IMR-90 (cell line): ENCODE results near the gene CD300H. TPM values are rescaled to one million over a fixed set of nuclear protein-coding genes. Genes with fewer than 3 reads are reported as not detected.

ENCODE experiments used
- ATAC-seq: fragments of 200-7000 bp; cut with Tn5 transposase; 2 replicates; pipeline ENCODE4 v1.9.1; 2020; ENCODE audit warnings: low read depth, mild to moderate bottlenecking, moderate library complexity
- BruUV-seq: library from RNA; stranded (reverse); fragments of 400-500 nt; replicated peaks from 2 replicates; lab custom pipeline; 2021; lab: Mats Ljungman, UMichigan
- CTCF ChIA-PET: fragments of 300-600 bp; formaldehyde crosslinking; extraction: SDS; loops from one replicate; lab custom pipeline; 2021; ENCODE audit warnings: antibody characterized with exemption; lab: Yijun Ruan, JAX
- POLR2A ChIA-PET: fragments of 300-600 bp; sonication (Branson Sonifier 250); formaldehyde crosslinking; loops from one replicate; lab custom pipeline; 2022; ENCODE audit warnings: antibody characterized with exemption; ENCODE audit not compliant: unreplicated experiment; lab: Charles Lee
- DNase-seq: peaks from one replicate; pipeline ENCODE4 v3.0.0; 2013
- H2AFZ ChIP-seq: replicated peaks from 2 replicates; pipeline ENCODE3; 2013; ENCODE audit warnings: low read length, mild to moderate bottlenecking; ENCODE audit not compliant: poor library complexity
- H2AK5ac ChIP-seq: 2 replicates; pipeline ENCODE4 v1.6.1; 2013; ENCODE audit warnings: low read depth, low read length, inconsistent platforms
- H2AK9ac ChIP-seq: replicated peaks from 2 replicates; pipeline ENCODE3; 2013; ENCODE audit warnings: mild to moderate bottlenecking, low read depth, low read length, moderate library complexity; ENCODE audit not compliant: poor library complexity
- H2BK120ac ChIP-seq: 2 replicates; pipeline ENCODE4 v1.6.1; 2013; ENCODE audit warnings: low read depth, low read length, inconsistent platforms
- H2BK15ac ChIP-seq: 3 replicates; pipeline ENCODE4 v1.6.1; 2013; ENCODE audit warnings: low read depth, low read length, inconsistent platforms
- H2BK20ac ChIP-seq: 2 replicates; pipeline ENCODE4 v1.6.1; 2013; ENCODE audit warnings: low read depth, mild to moderate bottlenecking, inconsistent platforms, low read length, moderate library complexity
- H2BK5ac ChIP-seq: 2 replicates; pipeline ENCODE4 v1.6.1; 2013; ENCODE audit warnings: mild to moderate bottlenecking, low read depth, low read length, inconsistent platforms; ENCODE audit not compliant: poor library complexity, severe bottlenecking
- H3K14ac ChIP-seq: replicated peaks from 2 replicates; pipeline ENCODE4 v1.6.1; 2013; ENCODE audit warnings: low read depth, low read length, inconsistent platforms
- H3K18ac ChIP-seq: 2 replicates; pipeline ENCODE4 v1.6.1; 2013; ENCODE audit warnings: low read depth, low read length, control low read depth
- H3K23ac ChIP-seq: 2 replicates; pipeline ENCODE4 v1.6.1; 2013; ENCODE audit warnings: low read depth, low read length, inconsistent platforms
- H3K27ac ChIP-seq: 2 replicates; pipeline ENCODE4 v1.5.1; 2013; ENCODE audit warnings: mild to moderate bottlenecking, control low read depth, low read length; ENCODE audit not compliant: insufficient read depth
- H3K27me3 ChIP-seq: 2 replicates; pipeline ENCODE4 v1.6.1; 2013; ENCODE audit warnings: low read length; ENCODE audit not compliant: control insufficient read depth, insufficient read depth
- H3K36me3 ChIP-seq: 2 replicates; pipeline ENCODE4 v1.6.1; 2013; ENCODE audit warnings: low read length, mixed read lengths; ENCODE audit not compliant: control insufficient read depth, insufficient read depth
- H3K4ac ChIP-seq: 2 replicates; pipeline ENCODE4 v1.6.1; 2013; ENCODE audit warnings: low read depth, low read length, inconsistent platforms
- H3K4me1 ChIP-seq: 2 replicates; pipeline ENCODE4 v1.6.1; 2013; ENCODE audit warnings: low read length, mixed read lengths; ENCODE audit not compliant: control insufficient read depth, insufficient read depth
- H3K4me2 ChIP-seq: 2 replicates; pipeline ENCODE4 v1.6.1; 2013; ENCODE audit warnings: low read depth, mild to moderate bottlenecking, control low read depth, low read length, moderate library complexity
- H3K4me3 ChIP-seq: 2 replicates; pipeline ENCODE4 v1.5.1; 2013; ENCODE audit warnings: low read depth, mild to moderate bottlenecking, control low read depth, low read length, moderate library complexity; ENCODE audit not compliant: insufficient read depth
- H3K56ac ChIP-seq: 2 replicates; pipeline ENCODE4 v1.6.1; 2013; ENCODE audit warnings: low read length, inconsistent platforms; ENCODE audit not compliant: insufficient read depth; ENCODE audit errors: extremely low read depth
- H3K79me1 ChIP-seq, 2 experiments: 2 replicates each; pipeline ENCODE4 v1.6.1; 2013; ENCODE audit warnings: low read length in 2 of 2, inconsistent platforms in 1 of 2, low read depth in 1 of 2
- H3K9ac ChIP-seq: 2 replicates; pipeline ENCODE4 v1.6.1; 2013; ENCODE audit warnings: low read depth, low read length, control low read depth
- H3K9me1 ChIP-seq: 2 replicates; pipeline ENCODE4 v1.6.1; 2013; ENCODE audit warnings: low read length, inconsistent platforms; ENCODE audit not compliant: insufficient read depth
- H3K9me3 ChIP-seq: 2 replicates; pipeline ENCODE4 v1.6.1; 2013; ENCODE audit warnings: low read length; ENCODE audit not compliant: control insufficient read depth, insufficient read depth
- H4K20me1 ChIP-seq: 2 replicates; pipeline ENCODE4 v1.6.1; 2013; ENCODE audit warnings: low read length, inconsistent platforms; ENCODE audit not compliant: insufficient read depth
- H4K5ac ChIP-seq: 2 replicates; pipeline ENCODE4 v1.6.1; 2013; ENCODE audit warnings: mild to moderate bottlenecking, low read depth, low read length, control low read depth
- H4K8ac ChIP-seq, 2 experiments: 2 replicates each; pipeline ENCODE4 v1.6.1; 2013; ENCODE audit warnings: low read depth in 2 of 2, low read length in 2 of 2, control low read depth in 1 of 2, inconsistent platforms in 1 of 2
- H4K91ac ChIP-seq: 2 replicates; pipeline ENCODE4 v1.6.1; 2013; ENCODE audit warnings: low read depth, low read length, inconsistent platforms; ENCODE audit not compliant: insufficient read depth
- BHLHE40 ChIP-seq: fragments of 150-350 bp; IDR thresholded peaks from 2 replicates; pipeline ENCODE4 v1.6.1; 2016; ENCODE audit warnings: mild to moderate bottlenecking, low read depth, low read length
- CEBPB ChIP-seq: IDR thresholded peaks from 2 replicates; pipeline ENCODE4 v1.6.1; 2012; ENCODE audit warnings: low read depth, low read length, improper control_type of control experiment
- CHD1 ChIP-seq: IDR thresholded peaks from 2 replicates; pipeline ENCODE4 v1.6.1; 2012; ENCODE audit warnings: low read depth, low read length, improper control_type of control experiment
- CTCF ChIP-seq: conservative IDR thresholded peaks from 2 replicates; pipeline ENCODE4 v1.5.1; 2012; ENCODE audit warnings: mild to moderate bottlenecking, low read depth, low read length, improper control_type of control experiment
- ELK1 ChIP-seq: fragments of 150-350 bp; IDR thresholded peaks from 2 replicates; pipeline ENCODE4 v1.6.1; 2016; ENCODE audit warnings: low read depth, mild to moderate bottlenecking, low read length, moderate library complexity, borderline replicate concordance
- FOS ChIP-seq: fragments of 150-350 bp; IDR thresholded peaks from 2 replicates; pipeline ENCODE4 v1.6.1; 2016; ENCODE audit warnings: low read depth, low read length
- MAFK ChIP-seq: IDR thresholded peaks from 2 replicates; pipeline ENCODE4 v1.6.1; 2012; ENCODE audit warnings: low read depth, low read length, improper control_type of control experiment
- MAZ ChIP-seq: IDR thresholded peaks from 2 replicates; pipeline ENCODE4 v1.6.1; 2012; ENCODE audit warnings: low read depth, mild to moderate bottlenecking, low read length, improper control_type of control experiment, moderate library complexity, borderline replicate concordance
- MXI1 ChIP-seq: IDR thresholded peaks from 2 replicates; pipeline ENCODE4 v1.6.1; 2012; ENCODE audit warnings: low read depth, mild to moderate bottlenecking, low read length, moderate library complexity, borderline replicate concordance
- NFE2L2 ChIP-seq: fragments of 150-350 bp; IDR thresholded peaks from 2 replicates; pipeline ENCODE4 v1.6.1; 2016; ENCODE audit warnings: low read depth, mild to moderate bottlenecking, low read length
- POLR2A ChIP-seq: IDR thresholded peaks from 2 replicates; pipeline ENCODE4 v1.6.1; 2012; ENCODE audit warnings: mild to moderate bottlenecking, low read depth, low read length
- RAD21 ChIP-seq: IDR thresholded peaks from 2 replicates; pipeline ENCODE4 v1.6.1; 2012; ENCODE audit warnings: low read length, improper control_type of control experiment
- RCOR1 ChIP-seq: IDR thresholded peaks from 2 replicates; pipeline ENCODE4 v1.6.1; 2012; ENCODE audit warnings: mild to moderate bottlenecking, low read length, improper control_type of control experiment; ENCODE audit not compliant: insufficient replicate concordance
- RFX5 ChIP-seq: IDR thresholded peaks from 2 replicates; pipeline ENCODE4 v1.8.0; 2012; ENCODE audit warnings: low read depth, mild to moderate bottlenecking, low read length, moderate library complexity
- SMC3 ChIP-seq: fragments of 150-350 bp; IDR thresholded peaks from 2 replicates; pipeline ENCODE4 v1.6.1; 2016; ENCODE audit warnings: low read depth, mild to moderate bottlenecking, antibody characterized with exemption, low read length, moderate library complexity
- USF2 ChIP-seq: fragments of 150-350 bp; IDR thresholded peaks from 2 replicates; pipeline ENCODE4 v1.6.1; 2017; ENCODE audit warnings: mild to moderate bottlenecking, antibody characterized with exemption, low read length, low read depth
- WGBS, 2 experiments: methylation state at CpG; one replicate each; pipeline versions ENCODE4 v1.1.5 to v1.1.7; 2013; ENCODE audit warnings: missing lambda C conversion rate in 2 of 2; ENCODE audit not compliant: insufficient read length in 1 of 2; ENCODE audit errors: extremely low coverage in 2 of 2; 5-methylcytosine and 5-hydroxymethylcytosine counted together
- dilution Hi-C: fragments of 300-500 bp; cut with HindIII; formaldehyde crosslinking; loops from one replicate; pipeline ENCODE4 v1.14.3; 2018; ENCODE audit warnings: low sequenced_read_pairs; ENCODE audit not compliant: unreplicated experiment
- in situ Hi-C: fragments of 300-500 bp; cut with MboI; formaldehyde crosslinking; loops from 3 replicates; pipeline ENCODE4 v1.14.3; 2019; ENCODE audit warnings: low sequenced_read_pairs, inconsistent platforms, mixed read lengths
- intact Hi-C: fragments of 100-400 bp; cut with micrococcal nuclease; formaldehyde crosslinking; loops from 2 replicates; pipeline ENCODE4 v1.10.0; 2022
- polyA plus RNA-seq, 3 experiments: library from polyadenylated mRNA; depleted of rRNA; stranded (reverse); fragments of >200 nt; gene quantifications; 2 replicates each; pipeline ENCODE4 v1.2.3, GENCODE V29; 2012; ENCODE audit warnings: low replicate concordance in 1 of 3
- total RNA-seq: library from RNA; depleted of rRNA; stranded (reverse); fragments of >200 nt; gene quantifications from 2 replicates; pipeline ENCODE4 v1.2.3, GENCODE V29; 2012

Gene CD300H
- total and polyA plus RNA-seq, 2 of the 4 experiments (the other 2 are of a cell fraction) = not detected

GRCh38 chr17:74607221-74607620, 39.9 kb upstream of the CD300H start:
- Histone ChIP-seq H4K5ac (no peak overlapping the region), H3K23ac (no peak overlapping the region), H2BK20ac (no peak overlapping the region), H3K18ac (no peak overlapping the region), H3K27me3 (no peaks in the 10 kb centered on the region), H2AK5ac (no peak overlapping the region), H3K27ac (no peak overlapping the region), H3K36me3 (no peaks in the 10 kb centered on the region), H3K4me3 (no peak overlapping the region), H4K8ac (no peak overlapping the region), H2AFZ (no peak overlapping the region), H3K4ac (no peak overlapping the region), H2BK5ac (no peak overlapping the region), H3K79me1 (no peaks in the 10 kb centered on the region), H2BK15ac (no peak overlapping the region), H4K20me1 (no peaks in the 10 kb centered on the region), H3K14ac (no peak overlapping the region), H3K4me2 (no peak overlapping the region), H3K9me1 (no peaks in the 10 kb centered on the region), H3K9me3 (peaks cover 9% of the 10 kb centered on the region), H3K9ac (no peak overlapping the region), H2BK120ac (no peak overlapping the region), H3K4me1 (no peaks in the 10 kb centered on the region), H4K91ac (no peak overlapping the region), H2AK9ac (no peak overlapping the region), H3K56ac (no peak overlapping the region)
- TF ChIP-seq RCOR1 (no peak), BHLHE40 (no peak), CHD1 (no peak), MAZ (no peak), POLR2A (no peak), MAFK (no peak), CEBPB (no peak), SMC3 (no peak), RAD21 (no peak), CTCF (no peak), USF2 (no peak), NFE2L2 (no peak), ELK1 (no peak), RFX5 (no peak), FOS (no peak), MXI1 (no peak)
- ChIA-PET CTCF (no interaction called here), POLR2A (no interaction called here)
- DNase-seq (no peak), ATAC-seq (no peak)
- in situ Hi-C loops = no loop called here
- no TSS peak for BruUV-seq
- intact Hi-C loops = no loop called here
- no CpG with 5 or more reads among the region's 1 CpG for WGBS, 2 experiments
- dilution Hi-C loops = no loop called here
